HepG2 (cell line): ENCODE measurements around the gene DLEC1. TPM values are rescaled to one million over a fixed set of nuclear protein-coding genes. Genes with fewer than 3 reads are reported as not detected.
A peak's percentile ranks its signal among the peaks of the same experiment; 100 is the strongest.

ENCODE experiments used
- CHCHD3 ChIP-seq: sonication (generic); formaldehyde crosslinking; IDR thresholded peaks from 2 replicates; pipeline ENCODE4 v1.8.0; 2022; ENCODE audit warnings: mild to moderate bottlenecking, missing genetic modification reagents, moderate library complexity
- IRF2 ChIP-seq: IDR thresholded peaks from 2 replicates; pipeline ENCODE4 v1.6.1; 2018; ENCODE audit warnings: missing genetic modification reagents, missing compliant biosample characterization
- NR2F1 ChIP-seq, 2 experiments: fragments of 450-650 bp in 1 of 2; formaldehyde crosslinking in 1 of 2; IDR thresholded peaks; 2 replicates each; pipeline versions ENCODE4 v1.5.0 to v1.6.1; 2016 to 2020; ENCODE audit warnings: mild to moderate bottlenecking in 1 of 2, missing compliant biosample characterization in 1 of 2, missing genetic modification reagents in 1 of 2, moderate library complexity in 1 of 2
- RAD21 ChIP-seq: fragments of 450-650 bp; formaldehyde crosslinking; IDR thresholded peaks from 2 replicates; pipeline ENCODE4 v1.5.0; 2020; ENCODE audit warnings: mild to moderate bottlenecking
- RFXANK ChIP-seq: IDR thresholded peaks from 2 replicates; pipeline ENCODE4 v1.6.1; 2016
- SIN3B ChIP-seq: fragments of 150-350 bp; IDR thresholded peaks from 2 replicates; pipeline ENCODE4 v1.6.1; 2014; ENCODE audit warnings: low read length
- ZBTB4 ChIP-seq: sonication (generic); formaldehyde crosslinking; IDR thresholded peaks from 2 replicates; pipeline ENCODE4 v1.4.0; 2020; ENCODE audit warnings: missing genetic modification reagents, mild to moderate bottlenecking, borderline replicate concordance
- ZNF557 ChIP-seq: sonication (generic); formaldehyde crosslinking; IDR thresholded peaks from 2 replicates; pipeline ENCODE4 v1.4.0; 2020; ENCODE audit warnings: missing genetic modification reagents
- ZNF710 ChIP-seq: sonication (generic); formaldehyde crosslinking; IDR thresholded peaks from 2 replicates; pipeline ENCODE4 v1.5.0; 2020; ENCODE audit warnings: mild to moderate bottlenecking, missing genetic modification reagents, borderline replicate concordance
- ZNF816 ChIP-seq: sonication (generic); formaldehyde crosslinking; IDR thresholded peaks from 2 replicates; pipeline ENCODE4 v1.8.0; 2022; ENCODE audit warnings: missing genetic modification reagents, mild to moderate bottlenecking, borderline replicate concordance
- ZSCAN25 ChIP-seq: sonication (generic); formaldehyde crosslinking; IDR thresholded peaks from 2 replicates; pipeline ENCODE4 v1.8.0; 2022; ENCODE audit warnings: mild to moderate bottlenecking, missing genetic modification reagents
- polyA plus RNA-seq, 8 experiments: library from polyadenylated mRNA; depleted of rRNA in 3 of 8; stranded (reverse) in 7 of 8; unstranded in 1 of 8; fragments of >200 nt; fragmentation: Illumina TruSeq in 4 of 8; extraction: Trizol in 4 of 8; gene quantifications; 2 replicates each; pipeline versions ENCODE4 v1.2.1 to v1.2.3, GENCODE V29; 2011 to 2016; ENCODE audit warnings: low read depth in 4 of 8, missing spikeins in 1 of 8, mixed read lengths in 1 of 8; ENCODE audit not compliant: insufficient read depth in 1 of 8
- total RNA-seq, 5 experiments: library from RNA; depleted of rRNA; stranded (reverse); fragments of >200 nt; fragmentation: Illumina TruSeq; extraction: Trizol; gene quantifications; 2 replicates each; pipeline ENCODE4 v1.2.3, GENCODE V29; 2016; ENCODE audit warnings: low read depth in 1 of 5
- TF ChIP-seq, protein P1 (sequence below): IDR thresholded peaks from 2 replicates; pipeline ENCODE4 v1.4.0; 2020; ENCODE audit warnings: mild to moderate bottlenecking, missing genetic modification reagents

The DLEC1 gene
- total and polyA plus RNA-seq, 2 of the 13 experiments (the other 11 are each of a cell fraction or from before 2014, with no cell fraction given), result 0.09 TPM; not detected in 1

DNA sequence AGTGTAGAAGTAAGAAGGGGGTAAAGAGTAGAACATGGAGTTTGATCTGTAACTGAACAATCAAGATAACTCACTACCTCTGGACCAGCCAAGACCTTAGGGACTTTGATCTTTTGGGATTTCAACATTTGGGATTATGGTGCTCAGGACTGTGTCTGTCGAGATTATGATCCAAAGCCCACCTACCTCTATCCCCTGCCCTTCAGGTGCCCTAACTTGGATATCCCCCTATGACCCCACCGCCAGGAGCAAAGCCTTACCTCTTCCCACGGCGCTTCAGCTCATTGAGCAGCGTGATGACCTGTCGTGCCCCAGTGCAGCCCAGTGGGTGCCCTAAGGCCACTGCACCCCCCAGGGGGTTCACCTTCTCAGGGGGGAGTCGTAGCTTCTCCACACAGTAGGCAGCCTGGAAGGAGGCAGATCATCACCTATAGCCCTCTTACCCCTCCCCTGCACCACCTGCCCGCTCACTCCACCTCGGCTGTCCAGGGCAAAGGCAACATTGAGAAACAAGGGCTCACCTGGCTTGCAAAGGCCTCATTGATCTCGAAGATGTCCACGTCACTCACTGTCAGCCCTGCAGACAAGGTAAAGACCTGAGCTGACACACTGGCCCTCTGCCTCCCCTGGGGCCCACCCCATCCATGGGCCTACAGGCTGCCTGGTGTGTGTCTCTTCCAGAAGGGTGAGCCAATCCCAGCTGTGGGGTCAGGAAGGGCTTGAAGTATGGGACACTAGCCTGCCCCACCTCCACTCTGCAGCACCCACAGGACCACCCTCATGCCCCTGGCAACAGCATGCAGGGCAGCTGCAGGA is 86.5 kb downstream of the DLEC1 start (continued):
- TF ChIP-seq ZNF710 (CRISPR knock-in tag), result 0 out of 2 replicates have a peak, but pooled peaks have one; percentile 16
- TF ChIP-seq ZBTB4, result no peak
- TF ChIP-seq ZNF816 (CRISPR knock-in tag), result no peak
- no peak for TF ChIP-seq NR2F1 (CRISPR knock-in tag; IDR thresholded peaks at IDR 0.05)
- TF ChIP-seq, protein P1, sequence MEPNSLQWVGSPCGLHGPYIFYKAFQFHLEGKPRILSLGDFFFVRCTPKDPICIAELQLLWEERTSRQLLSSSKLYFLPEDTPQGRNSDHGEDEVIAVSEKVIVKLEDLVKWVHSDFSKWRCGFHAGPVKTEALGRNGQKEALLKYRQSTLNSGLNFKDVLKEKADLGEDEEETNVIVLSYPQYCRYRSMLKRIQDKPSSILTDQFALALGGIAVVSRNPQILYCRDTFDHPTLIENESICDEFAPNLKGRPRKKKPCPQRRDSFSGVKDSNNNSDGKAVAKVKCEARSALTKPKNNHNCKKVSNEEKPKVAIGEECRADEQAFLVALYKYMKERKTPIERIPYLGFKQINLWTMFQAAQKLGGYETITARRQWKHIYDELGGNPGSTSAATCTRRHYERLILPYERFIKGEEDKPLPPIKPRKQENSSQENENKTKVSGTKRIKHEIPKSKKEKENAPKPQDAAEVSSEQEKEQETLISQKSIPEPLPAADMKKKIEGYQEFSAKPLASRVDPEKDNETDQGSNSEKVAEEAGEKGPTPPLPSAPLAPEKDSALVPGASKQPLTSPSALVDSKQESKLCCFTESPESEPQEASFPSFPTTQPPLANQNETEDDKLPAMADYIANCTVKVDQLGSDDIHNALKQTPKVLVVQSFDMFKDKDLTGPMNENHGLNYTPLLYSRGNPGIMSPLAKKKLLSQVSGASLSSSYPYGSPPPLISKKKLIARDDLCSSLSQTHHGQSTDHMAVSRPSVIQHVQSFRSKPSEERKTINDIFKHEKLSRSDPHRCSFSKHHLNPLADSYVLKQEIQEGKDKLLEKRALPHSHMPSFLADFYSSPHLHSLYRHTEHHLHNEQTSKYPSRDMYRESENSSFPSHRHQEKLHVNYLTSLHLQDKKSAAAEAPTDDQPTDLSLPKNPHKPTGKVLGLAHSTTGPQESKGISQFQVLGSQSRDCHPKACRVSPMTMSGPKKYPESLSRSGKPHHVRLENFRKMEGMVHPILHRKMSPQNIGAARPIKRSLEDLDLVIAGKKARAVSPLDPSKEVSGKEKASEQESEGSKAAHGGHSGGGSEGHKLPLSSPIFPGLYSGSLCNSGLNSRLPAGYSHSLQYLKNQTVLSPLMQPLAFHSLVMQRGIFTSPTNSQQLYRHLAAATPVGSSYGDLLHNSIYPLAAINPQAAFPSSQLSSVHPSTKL, result no peak
- peak; percentile 84 for TF ChIP-seq ZSCAN25 (CRISPR knock-in tag)
- no peak for TF ChIP-seq RFXANK
- TF ChIP-seq ZNF557, result no peak
- TF ChIP-seq CHCHD3, result no peak
- TF ChIP-seq SIN3B, result no peak
- TF ChIP-seq IRF2 (CRISPR knock-in tag), result no peak
- no peak for TF ChIP-seq RAD21
